ENCODE results near the gene ADM.

GRCh38 chr11:10287766-10288715 lies 16.8 kb upstream of the ADM start:
- TF ChIP-seq CTCF (IDR thresholded peaks at IDR 0.05) (no peak), REST (IDR thresholded peaks at IDR 0.05; ENCODE audit: insufficient read depth in 1 of 2, low read depth in 2 of 2, low read length in 1 of 2) (no peak), POLR2AphosphoS5 (IDR thresholded peaks at IDR 0.05; ENCODE audit: low read depth, low read length) (no peak), SIN3A (IDR thresholded peaks at IDR 0.05; ENCODE audit: borderline replicate concordance, insufficient read depth, low read depth, low read length) (no peak), TCF7L2 (IDR thresholded peaks at IDR 0.05; ENCODE audit: low read depth, low read length) (no peak)

Data from Panc1 (cell line).